HG02981 (cell line): Measurements from ENCODE around the gene CEND1.

Experiments used
- ATAC-seq: cut with Tn5 transposase; IDR thresholded peaks from one replicate; pipeline ENCODE4 v1.9.1; 2021; ENCODE audit warnings: mild to moderate bottlenecking, moderate library complexity; ENCODE audit not compliant: unreplicated experiment

CEND1 gene

GRCh38 chr11:796565-797295, 6.8 kb upstream of the CEND1 start:
- no peak for ATAC-seq

- peak; percentile 27 for ATAC-seq
Measured at GRCh38 chr11:795634-796564, 6.0 kb upstream of the CEND1 start.

- ATAC-seq = no peak
Measured at GRCh38 chr11:794766-795633, 5.1 kb upstream of the CEND1 start.

- no peak for ATAC-seq
Measured at GRCh38 chr11:794013-794765, 4.3 kb upstream of the CEND1 start.

GRCh38 chr11:793556-793955, 3.7 kb upstream of the CEND1 start:
- no peak for ATAC-seq

GRCh38 chr11:792873-793272, 3.0 kb upstream of the CEND1 start:
- no peak for ATAC-seq

- no peak for ATAC-seq
Measured at GRCh38 chr11:792535-792821, 2.6 kb upstream of the CEND1 start.

GRCh38 chr11:791658-792534, 2.0 kb upstream of the CEND1 start:
- ATAC-seq = no peak

- no peak for ATAC-seq
Measured at GRCh38 chr11:790721-791564, 1.1 kb upstream of the CEND1 start.

- ATAC-seq = no peak
Measured at GRCh38 chr11:788953-789940, 643 bp downstream of the CEND1 start.

- ATAC-seq = no peak
Measured at GRCh38 chr11:788009-788640, 1.8 kb downstream of the CEND1 start.

GRCh38 chr11:787084-787675, 2.7 kb downstream of the CEND1 start:
- no peak for ATAC-seq

GRCh38 chr11:786235-787083, 3.4 kb downstream of the CEND1 start:
- ATAC-seq = no peak

- no peak for ATAC-seq
Measured at GRCh38 chr11:783581-784015, 6.3 kb downstream of the CEND1 start.

- no peak for ATAC-seq
Measured at GRCh38 chr11:782264-783174, 7.4 kb downstream of the CEND1 start.
